RWPE1 (cell line): Measurements from ENCODE around the gene SCO2.

Experiments
- CTCF ChIA-PET: fragments of 350-600 bp; sonication (Branson Sonifier 250); formaldehyde crosslinking; extraction: SDS; loops from one replicate; lab custom pipeline; 2021; lab: Yijun Ruan, JAX
- POLR2A ChIA-PET: fragments of 400-600 bp; formaldehyde crosslinking; extraction: SDS; loops from one replicate; lab custom pipeline; 2020; ENCODE audit warnings: antibody characterized with exemption; ENCODE audit not compliant: low non-redundant PET; lab: Yijun Ruan, JAX
- DNase-seq: peaks from one replicate; pipeline ENCODE4 v3.0.0; 2012; ENCODE audit warnings: low spot score
- H3K27ac ChIP-seq: fragments of 450-650 bp; 2 replicates; pipeline ENCODE4 v1.5.1; 2017
- TF ChIP-seq, protein P1 (sequence below): fragments of 450-650 bp; conservative IDR thresholded peaks from 2 replicates; pipeline ENCODE4 v1.5.1; 2017; ENCODE audit warnings: low read depth, mild to moderate bottlenecking

Gene SCO2

GRCh38 chr22:50532824-50533796 is 7.7 kb upstream of the SCO2 start:
- CTCF ChIA-PET, result no interaction called here
- DNase-seq, result no peak
- TF ChIP-seq, protein P1, sequence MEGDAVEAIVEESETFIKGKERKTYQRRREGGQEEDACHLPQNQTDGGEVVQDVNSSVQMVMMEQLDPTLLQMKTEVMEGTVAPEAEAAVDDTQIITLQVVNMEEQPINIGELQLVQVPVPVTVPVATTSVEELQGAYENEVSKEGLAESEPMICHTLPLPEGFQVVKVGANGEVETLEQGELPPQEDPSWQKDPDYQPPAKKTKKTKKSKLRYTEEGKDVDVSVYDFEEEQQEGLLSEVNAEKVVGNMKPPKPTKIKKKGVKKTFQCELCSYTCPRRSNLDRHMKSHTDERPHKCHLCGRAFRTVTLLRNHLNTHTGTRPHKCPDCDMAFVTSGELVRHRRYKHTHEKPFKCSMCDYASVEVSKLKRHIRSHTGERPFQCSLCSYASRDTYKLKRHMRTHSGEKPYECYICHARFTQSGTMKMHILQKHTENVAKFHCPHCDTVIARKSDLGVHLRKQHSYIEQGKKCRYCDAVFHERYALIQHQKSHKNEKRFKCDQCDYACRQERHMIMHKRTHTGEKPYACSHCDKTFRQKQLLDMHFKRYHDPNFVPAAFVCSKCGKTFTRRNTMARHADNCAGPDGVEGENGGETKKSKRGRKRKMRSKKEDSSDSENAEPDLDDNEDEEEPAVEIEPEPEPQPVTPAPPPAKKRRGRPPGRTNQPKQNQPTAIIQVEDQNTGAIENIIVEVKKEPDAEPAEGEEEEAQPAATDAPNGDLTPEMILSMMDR, result no peak
- POLR2A ChIA-PET, result no interaction called here
- H3K27ac ChIP-seq, result peak overlapping the region; percentile 97

- ChIA-PET CTCF (interaction anchor here (0.6 to 1.0 kb wide), 3 partner anchors 31 to 89 kb away, joined by 3 to 4 read pairs (median 3); partner anchors contain the start of gene SYCE3), POLR2A (interaction anchor here (0.6 to 1.3 kb wide), 4 partner anchors 14 to 34 kb away, joined by 3 to 11 read pairs (median 6); partner anchors contain the start of genes KLHDC7B and SYCE3)
- TF ChIP-seq, protein P1, result no peak
- H3K27ac ChIP-seq, result peak overlapping the region; percentile 97
- DNase-seq, result no peak
These were observed 6.7 kb upstream of the SCO2 start for GRCh38 chr22:50531962-50532674.

DNA sequence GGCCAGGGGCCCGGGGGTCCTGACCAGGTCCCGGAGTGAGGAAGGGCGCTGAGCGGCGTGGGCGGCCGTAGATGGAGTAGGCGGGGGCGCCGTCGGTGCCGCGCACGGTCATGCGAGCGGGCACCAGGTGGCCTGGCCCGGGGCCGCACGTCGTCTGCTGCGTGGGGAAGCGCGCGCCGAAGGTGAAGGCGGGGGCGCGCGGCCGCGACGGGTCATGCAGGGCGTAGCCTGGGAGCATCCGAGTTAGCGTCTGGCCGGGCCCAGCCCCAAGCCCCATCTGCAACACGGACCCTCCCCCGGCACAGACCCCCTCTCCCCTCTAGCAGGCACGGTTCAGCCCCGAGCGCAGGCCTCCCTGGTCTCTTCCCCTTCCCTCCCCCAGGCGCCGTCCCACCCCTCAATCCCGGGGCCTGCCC is 6.2 kb upstream of the SCO2 start:
- no peak for DNase-seq
- POLR2A ChIA-PET, result interaction anchor here (0.6 to 1.3 kb wide), 4 partner anchors 14 to 35 kb away, joined by 3 to 11 read pairs (median 6); partner anchors contain the start of genes KLHDC7B and SYCE3

DNA sequence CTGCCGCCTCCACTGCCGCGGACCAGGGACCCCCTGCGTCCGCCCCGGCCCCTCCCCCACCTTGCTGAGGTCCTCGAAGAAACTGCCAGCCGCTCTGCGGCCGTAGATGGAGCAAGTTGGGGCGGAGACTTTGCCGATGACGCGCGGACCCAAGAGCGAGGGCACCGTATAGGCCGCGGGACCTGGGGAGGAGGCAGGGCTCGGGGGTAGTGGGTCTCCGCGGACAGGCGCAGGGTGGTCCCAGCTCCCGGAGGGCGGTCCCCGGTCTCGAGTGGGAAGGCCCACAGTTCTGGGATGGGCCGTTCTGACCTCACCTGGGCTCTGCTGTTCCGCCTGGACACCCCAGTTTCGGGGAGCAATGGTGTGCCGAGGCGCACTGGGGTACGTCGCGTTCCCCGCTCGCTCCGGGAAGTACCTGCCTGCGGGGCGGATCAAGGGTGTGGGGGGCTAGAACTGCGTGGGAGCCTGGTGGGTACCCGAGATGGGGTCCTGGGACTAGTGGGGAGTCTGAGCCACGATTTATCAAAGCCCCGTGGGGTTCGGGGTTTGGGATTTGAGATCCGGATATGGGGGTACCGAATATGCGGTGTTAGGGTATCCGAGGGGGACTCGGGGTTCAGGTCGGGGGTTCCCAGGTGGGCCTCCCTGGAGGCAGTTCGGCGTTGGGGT is 5.6 kb upstream of the SCO2 start:
- CTCF ChIA-PET, result no interaction called here

More for the DNA sequence above, 6.2 kb upstream of the SCO2 start:
- TF ChIP-seq, protein P1, result no peak
- CTCF ChIA-PET, result interaction anchor here (1.0 kb wide), 1 partner anchor 31 kb away, joined by 4 read pairs; the partner anchor contains the start of gene SYCE3
- H3K27ac ChIP-seq, result peak overlapping the region; percentile 97

DNA sequence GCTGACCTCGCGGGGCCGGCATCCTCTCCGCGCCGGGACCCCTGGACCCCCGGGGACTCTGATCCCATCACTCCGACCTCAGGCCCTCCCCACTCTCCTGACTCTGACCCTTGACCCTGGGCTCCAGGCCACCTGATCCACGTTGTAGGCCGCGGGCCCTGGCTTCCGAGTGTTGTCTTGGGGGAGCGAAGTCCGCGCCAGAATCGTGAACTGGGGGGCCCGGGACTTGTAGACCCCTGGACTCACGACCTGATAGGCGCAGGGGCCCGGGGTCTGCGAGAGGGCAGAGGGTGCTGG is 5.1 kb upstream of the SCO2 start:
- TF ChIP-seq, protein P1, result no peak
- CTCF ChIA-PET, result no interaction called here
- no peak for DNase-seq
- H3K27ac ChIP-seq, result peak overlapping the region; percentile 97
- POLR2A ChIA-PET, result interaction anchor here (0.6 kb wide), 1 partner anchor 32 kb away, joined by 3 read pairs; the partner anchor contains the start of gene SYCE3

More for the DNA sequence above, 5.6 kb upstream of the SCO2 start:
- TF ChIP-seq, protein P1, result no peak
- peak overlapping the region; percentile 97 for H3K27ac ChIP-seq
- DNase-seq, result no peak
- POLR2A ChIA-PET, result interaction anchor here (0.6 to 1.3 kb wide), 3 partner anchors 20 to 32 kb away, joined by 3 to 11 read pairs (median 8); partner anchors contain the start of gene SYCE3
